ENCODE results near the gene ATG16L1. TPM values are rescaled to one million over a fixed set of nuclear protein-coding genes. Genes with fewer than 3 reads are reported as not detected.

Gene ATG16L1
- total and polyA plus RNA-seq, 9 of the 15 experiments (the other 6 are each of a cell fraction or from before 2014, with no cell fraction given): 6.4 to 21.3 (median 17.2) TPM

DNA sequence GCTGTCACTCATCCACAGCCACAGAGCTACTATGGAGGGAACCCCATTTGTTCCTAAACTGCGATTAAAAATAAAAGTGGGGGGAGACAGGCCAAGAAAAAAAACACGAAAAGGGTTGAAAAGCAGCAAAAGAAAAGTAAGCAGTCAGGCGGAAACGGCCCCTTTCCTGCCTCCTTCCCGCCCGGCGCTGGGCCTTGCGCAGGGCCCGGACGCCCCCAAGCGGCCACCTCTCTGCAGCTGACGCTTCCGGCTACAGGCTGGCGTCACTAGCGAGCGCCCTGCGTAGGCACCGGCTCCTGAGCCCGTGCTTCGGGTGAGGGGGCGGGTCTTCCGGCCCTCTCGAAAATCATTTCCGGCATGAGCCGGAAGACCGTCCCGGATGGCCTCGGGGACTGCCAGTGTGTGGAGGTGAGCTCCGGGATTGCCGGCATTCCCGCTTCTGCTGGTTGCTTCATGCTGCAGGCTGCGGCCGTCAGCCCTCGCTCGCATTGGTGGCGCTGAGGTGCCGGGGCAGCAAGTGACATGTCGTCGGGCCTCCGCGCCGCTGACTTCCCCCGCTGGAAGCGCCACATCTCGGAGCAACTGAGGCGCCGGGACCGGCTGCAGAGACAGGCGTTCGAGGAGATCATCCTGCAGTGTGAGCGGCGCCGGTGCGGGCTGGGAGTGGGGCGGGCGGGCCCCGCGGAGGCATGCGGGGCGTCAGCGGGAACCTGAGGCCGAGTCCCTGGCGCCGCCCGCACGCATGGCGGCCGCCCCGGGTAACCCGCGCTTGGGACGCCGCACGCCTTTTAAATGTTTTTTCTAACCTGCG, at the start of gene ATG16L1 (continued):
- peak; percentile 73 for TF ChIP-seq POLR2AphosphoS5 (IDR thresholded peaks at IDR 0.05; ENCODE audit: control insufficient read depth, insufficient read depth, low read depth, low read length)
- TF ChIP-seq RAD21 (CRISPR knock-in tag; conservative IDR thresholded peaks at IDR 0.05 in 1 of 2, IDR thresholded peaks at IDR 0.05 in 1 of 2): peak; percentile 97 to 99
- TF ChIP-seq, protein P1, sequence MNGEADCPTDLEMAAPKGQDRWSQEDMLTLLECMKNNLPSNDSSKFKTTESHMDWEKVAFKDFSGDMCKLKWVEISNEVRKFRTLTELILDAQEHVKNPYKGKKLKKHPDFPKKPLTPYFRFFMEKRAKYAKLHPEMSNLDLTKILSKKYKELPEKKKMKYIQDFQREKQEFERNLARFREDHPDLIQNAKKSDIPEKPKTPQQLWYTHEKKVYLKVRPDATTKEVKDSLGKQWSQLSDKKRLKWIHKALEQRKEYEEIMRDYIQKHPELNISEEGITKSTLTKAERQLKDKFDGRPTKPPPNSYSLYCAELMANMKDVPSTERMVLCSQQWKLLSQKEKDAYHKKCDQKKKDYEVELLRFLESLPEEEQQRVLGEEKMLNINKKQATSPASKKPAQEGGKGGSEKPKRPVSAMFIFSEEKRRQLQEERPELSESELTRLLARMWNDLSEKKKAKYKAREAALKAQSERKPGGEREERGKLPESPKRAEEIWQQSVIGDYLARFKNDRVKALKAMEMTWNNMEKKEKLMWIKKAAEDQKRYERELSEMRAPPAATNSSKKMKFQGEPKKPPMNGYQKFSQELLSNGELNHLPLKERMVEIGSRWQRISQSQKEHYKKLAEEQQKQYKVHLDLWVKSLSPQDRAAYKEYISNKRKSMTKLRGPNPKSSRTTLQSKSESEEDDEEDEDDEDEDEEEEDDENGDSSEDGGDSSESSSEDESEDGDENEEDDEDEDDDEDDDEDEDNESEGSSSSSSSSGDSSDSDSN (IDR thresholded peaks at IDR 0.05; ENCODE audit: borderline replicate concordance in 1 of 2, low read depth in 2 of 2, low read length in 2 of 2): no peak
- TF ChIP-seq EP300 (IDR thresholded peaks at IDR 0.05; ENCODE audit: low read length): no peak
- TF ChIP-seq, protein P2, sequence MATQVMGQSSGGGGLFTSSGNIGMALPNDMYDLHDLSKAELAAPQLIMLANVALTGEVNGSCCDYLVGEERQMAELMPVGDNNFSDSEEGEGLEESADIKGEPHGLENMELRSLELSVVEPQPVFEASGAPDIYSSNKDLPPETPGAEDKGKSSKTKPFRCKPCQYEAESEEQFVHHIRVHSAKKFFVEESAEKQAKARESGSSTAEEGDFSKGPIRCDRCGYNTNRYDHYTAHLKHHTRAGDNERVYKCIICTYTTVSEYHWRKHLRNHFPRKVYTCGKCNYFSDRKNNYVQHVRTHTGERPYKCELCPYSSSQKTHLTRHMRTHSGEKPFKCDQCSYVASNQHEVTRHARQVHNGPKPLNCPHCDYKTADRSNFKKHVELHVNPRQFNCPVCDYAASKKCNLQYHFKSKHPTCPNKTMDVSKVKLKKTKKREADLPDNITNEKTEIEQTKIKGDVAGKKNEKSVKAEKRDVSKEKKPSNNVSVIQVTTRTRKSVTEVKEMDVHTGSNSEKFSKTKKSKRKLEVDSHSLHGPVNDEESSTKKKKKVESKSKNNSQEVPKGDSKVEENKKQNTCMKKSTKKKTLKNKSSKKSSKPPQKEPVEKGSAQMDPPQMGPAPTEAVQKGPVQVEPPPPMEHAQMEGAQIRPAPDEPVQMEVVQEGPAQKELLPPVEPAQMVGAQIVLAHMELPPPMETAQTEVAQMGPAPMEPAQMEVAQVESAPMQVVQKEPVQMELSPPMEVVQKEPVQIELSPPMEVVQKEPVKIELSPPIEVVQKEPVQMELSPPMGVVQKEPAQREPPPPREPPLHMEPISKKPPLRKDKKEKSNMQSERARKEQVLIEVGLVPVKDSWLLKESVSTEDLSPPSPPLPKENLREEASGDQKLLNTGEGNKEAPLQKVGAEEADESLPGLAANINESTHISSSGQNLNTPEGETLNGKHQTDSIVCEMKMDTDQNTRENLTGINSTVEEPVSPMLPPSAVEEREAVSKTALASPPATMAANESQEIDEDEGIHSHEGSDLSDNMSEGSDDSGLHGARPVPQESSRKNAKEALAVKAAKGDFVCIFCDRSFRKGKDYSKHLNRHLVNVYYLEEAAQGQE (IDR thresholded peaks at IDR 0.05; ENCODE audit: borderline replicate concordance): peak; percentile 92
- TF ChIP-seq, protein P2 (CRISPR knock-in tag; IDR thresholded peaks at IDR 0.05; ENCODE audit: low read depth): no peak
- TF ChIP-seq, protein P3, sequence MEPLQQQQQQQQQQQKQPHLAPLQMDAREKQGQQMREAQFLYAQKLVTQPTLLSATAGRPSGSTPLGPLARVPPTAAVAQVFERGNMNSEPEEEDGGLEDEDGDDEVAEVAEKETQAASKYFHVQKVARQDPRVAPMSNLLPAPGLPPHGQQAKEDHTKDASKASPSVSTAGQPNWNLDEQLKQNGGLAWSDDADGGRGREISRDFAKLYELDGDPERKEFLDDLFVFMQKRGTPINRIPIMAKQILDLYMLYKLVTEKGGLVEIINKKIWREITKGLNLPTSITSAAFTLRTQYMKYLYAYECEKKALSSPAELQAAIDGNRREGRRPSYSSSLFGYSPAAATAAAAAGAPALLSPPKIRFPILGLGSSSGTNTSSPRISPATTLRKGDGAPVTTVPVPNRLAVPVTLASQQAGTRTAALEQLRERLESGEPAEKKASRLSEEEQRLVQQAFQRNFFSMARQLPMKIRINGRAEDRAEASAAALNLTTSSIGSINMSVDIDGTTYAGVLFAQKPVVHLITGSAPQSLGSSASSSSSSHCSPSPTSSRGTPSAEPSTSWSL (CRISPR knock-in tag; IDR thresholded peaks at IDR 0.05; ENCODE audit: borderline replicate concordance): no peak
- TF ChIP-seq, protein P4, sequence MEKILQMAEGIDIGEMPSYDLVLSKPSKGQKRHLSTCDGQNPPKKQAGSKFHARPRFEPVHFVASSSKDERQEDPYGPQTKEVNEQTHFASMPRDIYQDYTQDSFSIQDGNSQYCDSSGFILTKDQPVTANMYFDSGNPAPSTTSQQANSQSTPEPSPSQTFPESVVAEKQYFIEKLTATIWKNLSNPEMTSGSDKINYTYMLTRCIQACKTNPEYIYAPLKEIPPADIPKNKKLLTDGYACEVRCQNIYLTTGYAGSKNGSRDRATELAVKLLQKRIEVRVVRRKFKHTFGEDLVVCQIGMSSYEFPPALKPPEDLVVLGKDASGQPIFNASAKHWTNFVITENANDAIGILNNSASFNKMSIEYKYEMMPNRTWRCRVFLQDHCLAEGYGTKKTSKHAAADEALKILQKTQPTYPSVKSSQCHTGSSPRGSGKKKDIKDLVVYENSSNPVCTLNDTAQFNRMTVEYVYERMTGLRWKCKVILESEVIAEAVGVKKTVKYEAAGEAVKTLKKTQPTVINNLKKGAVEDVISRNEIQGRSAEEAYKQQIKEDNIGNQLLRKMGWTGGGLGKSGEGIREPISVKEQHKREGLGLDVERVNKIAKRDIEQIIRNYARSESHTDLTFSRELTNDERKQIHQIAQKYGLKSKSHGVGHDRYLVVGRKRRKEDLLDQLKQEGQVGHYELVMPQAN (IDR thresholded peaks at IDR 0.05; ENCODE audit: borderline replicate concordance): peak; percentile 85
- TF ChIP-seq POLR2A (conservative IDR thresholded peaks at IDR 0.05): peak; percentile 85
- no peak for TF ChIP-seq FOXA3 (CRISPR knock-in tag; conservative IDR thresholded peaks at IDR 0.05 in 1 of 2, IDR thresholded peaks at IDR 0.05 in 1 of 2)
- peak; percentile 90 for TF ChIP-seq SAP30 (IDR thresholded peaks at IDR 0.05; ENCODE audit: borderline replicate concordance, insufficient read depth, low read depth, low read length, poor library complexity, severe bottlenecking)

Data from K562 (cell line).